Activated naive CD8-positive, alpha-beta T cell treated with anti-CD3 and anti-CD28 coated beads, Interleukin-2, amount 10 ng/mL, durations not matched to agents 7 days and 5 days (primary cell): ENCODE results near the gene MED25. TPM values are rescaled to one million over a fixed set of nuclear protein-coding genes. Genes with fewer than 3 reads are reported as not detected.

Experiments used
- ATAC-seq: fragments of 150-1000 bp; cut with Tn5 transposase; one replicate; pipeline ENCODE4 v1.10.0; 2021; ENCODE audit warnings: low read depth, moderate library complexity
- POLR2A ChIA-PET: fragments of 350-600 bp; sonication (Branson Sonifier 250); formaldehyde crosslinking; loops from one replicate; lab custom pipeline; 2021; ENCODE audit warnings: antibody characterized with exemption; lab: Charles Lee
- DNase-seq: peaks from one replicate; pipeline ENCODE4 v3.0.0; 2021
- H3K27ac Mint-ChIP-seq: one replicate; pipeline ENCODE4 v1.8.0; 2022; ENCODE audit warnings: mild to moderate bottlenecking, mixed read lengths
- H3K27me3 Mint-ChIP-seq: one replicate; pipeline ENCODE4 v1.8.0; 2022; ENCODE audit warnings: mild to moderate bottlenecking, moderate library complexity, mixed read lengths
- H3K36me3 Mint-ChIP-seq: one replicate; pipeline ENCODE4 v1.8.0; 2021; ENCODE audit warnings: mild to moderate bottlenecking, mixed read lengths
- H3K4me1 Mint-ChIP-seq: one replicate; pipeline ENCODE4 v1.8.0; 2021; ENCODE audit warnings: mixed read lengths
- H3K4me3 Mint-ChIP-seq: one replicate; pipeline ENCODE4 v1.8.0; 2022; ENCODE audit warnings: mild to moderate bottlenecking, moderate library complexity, mixed read lengths
- H3K9me3 Mint-ChIP-seq: one replicate; pipeline ENCODE4 v1.8.0; 2021; ENCODE audit warnings: mixed read lengths
- total RNA-seq, 2 experiments: library from RNA; stranded (reverse); gene quantifications; one replicate each; pipeline ENCODE4 v1.2.3, GENCODE V29; 2021

Gene MED25
- total RNA-seq, 2 experiments from 2014 or later = 60.4 to 66.3 TPM

DNA sequence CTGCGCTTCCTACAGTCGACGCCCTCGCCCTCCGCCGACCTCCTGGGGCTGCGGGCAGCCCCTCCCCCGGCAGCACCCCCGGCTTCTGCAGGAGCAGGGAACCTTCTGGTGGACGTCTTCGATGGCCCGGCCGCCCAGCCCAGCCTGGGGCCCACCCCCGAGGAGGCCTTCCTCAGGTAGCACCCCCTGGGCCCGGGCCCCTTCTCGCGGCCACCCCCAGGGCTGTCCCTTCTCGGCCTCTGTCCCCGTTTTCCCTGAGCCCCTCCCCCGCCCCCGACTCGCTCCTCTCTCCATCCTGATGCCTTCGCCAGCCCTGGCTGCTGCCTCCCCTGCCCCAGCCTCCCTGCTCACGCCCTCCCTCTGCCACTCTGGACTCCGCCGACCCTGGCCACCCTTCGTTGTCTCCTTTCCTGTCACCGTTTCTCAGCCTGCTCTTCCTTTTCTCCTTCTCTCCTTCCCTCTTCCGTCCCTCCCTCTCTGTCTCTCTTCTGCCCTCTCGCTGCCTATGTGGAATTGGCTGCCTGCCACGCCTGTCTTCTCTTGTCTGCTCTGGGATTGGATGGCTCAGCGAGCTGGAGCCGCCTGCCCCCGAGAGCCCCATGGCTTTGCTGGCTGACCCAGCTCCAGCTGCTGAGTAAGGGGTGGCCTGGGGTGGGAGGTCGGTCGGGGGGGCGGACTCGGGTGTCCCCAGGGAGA lies 16.0 kb upstream of the MED25 start:
- H3K4me1 Mint-ChIP-seq = peaks cover 5% of the 10 kb centered on the region
- H3K36me3 Mint-ChIP-seq = peaks cover 12% of the 10 kb centered on the region
- no peak for ATAC-seq
- POLR2A ChIA-PET = no interaction called here
- H3K27ac Mint-ChIP-seq = no peak overlapping the region
- H3K9me3 Mint-ChIP-seq = no peaks in the 10 kb centered on the region
- H3K4me3 Mint-ChIP-seq = no peak overlapping the region
- H3K27me3 Mint-ChIP-seq = no peaks in the 10 kb centered on the region
- no peak for DNase-seq

DNA sequence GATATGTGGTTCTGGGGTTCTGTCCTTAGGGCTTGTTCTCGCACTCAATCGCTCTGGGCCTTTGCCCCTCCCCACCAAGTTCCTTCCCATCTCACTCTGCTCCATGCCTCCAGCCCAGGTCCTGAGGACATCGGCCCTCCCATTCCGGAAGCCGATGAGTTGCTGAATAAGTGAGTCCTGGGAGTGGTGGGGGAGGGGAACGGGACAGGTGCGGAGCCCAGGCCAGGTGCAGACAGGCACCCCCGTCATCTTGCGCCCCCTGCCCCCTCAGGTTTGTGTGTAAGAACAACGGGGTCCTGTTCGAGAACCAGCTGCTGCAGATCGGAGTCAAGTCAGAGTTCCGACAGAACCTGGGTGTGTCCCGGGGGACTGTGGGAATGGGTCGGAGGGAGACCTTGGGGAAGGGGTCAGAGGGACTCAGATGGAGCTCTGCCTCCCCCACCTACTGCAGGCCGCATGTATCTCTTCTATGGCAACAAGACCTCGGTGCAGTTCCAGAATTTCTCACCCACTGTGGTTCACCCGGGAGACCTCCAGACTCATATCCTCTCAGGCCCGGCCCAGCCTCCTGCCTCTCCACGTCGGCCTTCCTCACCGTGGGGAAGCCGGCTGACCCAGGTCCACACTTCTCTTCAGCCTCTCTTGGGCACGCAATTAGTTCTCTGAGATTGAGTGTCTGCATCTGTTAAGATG lies 15.1 kb upstream of the MED25 start:
- no peak overlapping the region for H3K4me3 Mint-ChIP-seq
- H3K4me1 Mint-ChIP-seq = peaks cover 13% of the 10 kb centered on the region
- POLR2A ChIA-PET = no interaction called here
- H3K36me3 Mint-ChIP-seq = peaks cover 12% of the 10 kb centered on the region
- ATAC-seq = no peak
- DNase-seq = no peak
- no peaks in the 10 kb centered on the region for H3K27me3 Mint-ChIP-seq
- H3K27ac Mint-ChIP-seq = no peak overlapping the region
- H3K9me3 Mint-ChIP-seq = no peaks in the 10 kb centered on the region

DNA sequence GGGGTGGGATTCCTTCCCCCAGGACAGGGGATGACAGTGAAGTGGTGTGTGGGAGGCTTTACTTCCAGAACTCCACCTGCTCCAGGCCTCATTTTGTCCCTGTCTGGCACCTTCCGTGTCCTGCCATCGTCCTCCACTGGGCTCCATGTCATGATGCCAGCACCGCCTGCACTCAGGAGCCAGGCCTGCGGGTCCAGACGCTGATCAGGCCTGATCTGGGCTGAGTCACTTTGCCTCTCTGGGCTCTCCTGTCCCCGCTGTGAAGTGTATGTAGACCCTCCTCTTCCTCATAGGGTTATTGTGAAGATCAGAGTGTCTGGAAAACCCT lies 14.6 kb upstream of the MED25 start:
- POLR2A ChIA-PET = no interaction called here
- H3K4me3 Mint-ChIP-seq = no peak overlapping the region

DNA sequence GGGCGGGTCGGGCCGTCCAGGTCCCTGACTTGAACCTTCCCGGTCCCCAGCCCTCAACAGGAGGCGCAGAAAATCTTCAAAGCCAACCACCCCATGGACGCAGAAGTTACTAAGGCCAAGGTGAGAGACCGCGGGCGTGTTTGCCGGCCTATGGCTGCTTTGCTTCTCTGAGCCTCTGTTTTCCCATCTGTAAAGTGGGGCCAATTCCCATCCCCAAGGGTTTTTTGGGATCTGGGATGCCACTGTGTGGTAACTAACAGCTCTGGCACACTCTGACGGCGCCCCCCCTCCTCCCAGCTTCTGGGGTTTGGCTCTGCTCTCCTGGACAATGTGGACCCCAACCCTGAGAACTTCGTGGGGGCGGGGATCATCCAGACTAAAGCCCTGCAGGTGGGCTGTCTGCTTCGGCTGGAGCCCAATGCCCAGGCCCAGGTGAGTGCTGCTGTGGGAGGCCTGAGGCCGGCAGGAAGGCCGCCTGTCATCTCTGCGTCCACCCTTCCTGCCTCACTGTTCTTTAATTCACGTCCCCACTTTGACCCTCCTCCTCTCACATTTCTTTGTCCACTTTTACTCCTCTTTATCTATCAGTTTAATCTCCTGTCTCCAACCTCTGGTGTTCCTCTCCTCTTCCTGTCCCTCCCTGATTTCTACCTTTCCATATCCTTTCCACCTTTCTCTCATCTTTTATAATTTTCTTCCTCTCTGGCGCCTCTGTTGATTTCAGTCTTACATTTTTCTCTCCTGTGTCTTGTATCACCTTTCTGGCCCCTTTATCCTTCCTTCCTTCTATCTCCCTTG lies 12.1 kb upstream of the MED25 start:
- Mint-ChIP-seq H3K4me3 (no peak overlapping the region), H3K36me3 (peaks cover 14% of the 10 kb centered on the region), H3K4me1 (peaks cover 22% of the 10 kb centered on the region), H3K9me3 (no peaks in the 10 kb centered on the region), H3K27ac (peak overlapping the region; percentile 53), H3K27me3 (no peaks in the 10 kb centered on the region)
- ATAC-seq (no peak), DNase-seq (no peak)
- POLR2A ChIA-PET = no interaction called here

More for the DNA sequence above, 14.6 kb upstream of the MED25 start:
- DNase-seq (no peak), ATAC-seq (no peak)
- Mint-ChIP-seq H3K27me3 (no peaks in the 10 kb centered on the region), H3K27ac (no peak overlapping the region), H3K36me3 (peaks cover 12% of the 10 kb centered on the region), H3K9me3 (no peaks in the 10 kb centered on the region), H3K4me1 (peaks cover 13% of the 10 kb centered on the region)

DNA sequence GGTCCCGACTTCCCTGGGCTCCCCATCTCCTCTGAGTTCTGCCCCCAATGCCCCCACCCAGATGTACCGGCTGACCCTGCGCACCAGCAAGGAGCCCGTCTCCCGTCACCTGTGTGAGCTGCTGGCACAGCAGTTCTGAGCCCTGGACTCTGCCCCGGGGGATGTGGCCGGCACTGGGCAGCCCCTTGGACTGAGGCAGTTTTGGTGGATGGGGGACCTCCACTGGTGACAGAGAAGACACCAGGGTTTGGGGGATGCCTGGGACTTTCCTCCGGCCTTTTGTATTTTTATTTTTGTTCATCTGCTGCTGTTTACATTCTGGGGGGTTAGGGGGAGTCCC lies 11.5 kb upstream of the MED25 start:
- H3K4me3 Mint-ChIP-seq = no peak overlapping the region

DNA sequence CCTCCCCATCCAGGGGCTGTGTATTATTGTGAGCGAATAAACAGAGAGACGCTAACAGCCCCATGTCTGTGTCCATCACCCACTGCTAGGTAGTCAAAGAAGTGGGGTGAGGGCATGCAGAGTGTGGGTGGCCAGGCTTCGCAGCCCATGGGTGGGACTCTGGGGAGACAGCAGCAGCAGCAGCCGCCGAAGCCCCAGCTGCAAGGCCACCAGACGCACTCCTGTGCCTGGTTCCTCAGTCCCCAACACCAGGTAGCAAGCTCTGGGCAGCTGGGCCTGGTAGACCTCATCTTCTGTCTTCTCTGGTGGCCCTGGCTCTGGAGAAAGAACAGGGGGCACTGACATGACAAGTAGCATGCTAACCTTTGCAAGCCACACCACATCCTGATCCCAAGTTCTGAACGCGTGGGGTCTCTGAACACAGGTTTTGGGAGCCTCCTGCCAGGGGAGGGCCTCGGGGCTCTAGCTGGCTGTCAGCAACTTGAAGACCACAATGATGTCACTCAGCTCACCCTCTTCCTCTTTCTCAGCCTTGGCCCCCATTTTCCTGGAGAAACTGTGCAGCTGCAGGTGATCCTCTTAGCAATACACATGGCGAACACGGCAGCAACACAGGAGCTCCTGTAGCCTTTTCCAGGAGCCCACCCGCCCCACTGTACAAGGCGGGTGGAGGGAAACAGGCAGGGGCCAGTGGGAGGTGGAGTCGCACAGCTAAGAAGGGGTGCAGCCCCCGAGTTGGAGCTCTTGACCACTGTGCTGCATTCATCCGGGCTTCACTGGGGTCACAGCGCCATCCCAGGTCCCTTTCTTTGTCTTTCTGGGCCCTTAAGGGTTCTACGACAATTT lies 10.8 kb upstream of the MED25 start:
- peak overlapping the region; percentile 58 for H3K4me3 Mint-ChIP-seq
- H3K27me3 Mint-ChIP-seq = no peaks in the 10 kb centered on the region
- POLR2A ChIA-PET = interaction anchor here (1.0 to 1.2 kb wide), 3 partner anchors 11 to 123 kb away, joined by 3 to 4 read pairs (median 3); partner anchors contain the start of genes AP2A1 and MED25
- H3K9me3 Mint-ChIP-seq = no peaks in the 10 kb centered on the region
- peaks cover 13% of the 10 kb centered on the region for H3K36me3 Mint-ChIP-seq
- DNase-seq = peak; percentile 53
- peak; percentile 41 for ATAC-seq
- H3K27ac Mint-ChIP-seq = peak overlapping the region; percentile 95
- H3K4me1 Mint-ChIP-seq = peaks cover 22% of the 10 kb centered on the region

More for the DNA sequence above, 11.5 kb upstream of the MED25 start:
- DNase-seq (no peak), ATAC-seq (no peak)
- POLR2A ChIA-PET = interaction anchor here (1.2 kb wide), 2 partner anchors 40 to 124 kb away, joined by 3 read pairs; partner anchors contain the start of gene AP2A1
- Mint-ChIP-seq H3K36me3 (peaks cover 14% of the 10 kb centered on the region), H3K27me3 (no peaks in the 10 kb centered on the region), H3K4me1 (peaks cover 22% of the 10 kb centered on the region), H3K9me3 (no peaks in the 10 kb centered on the region), H3K27ac (peak overlapping the region; percentile 53)

DNA sequence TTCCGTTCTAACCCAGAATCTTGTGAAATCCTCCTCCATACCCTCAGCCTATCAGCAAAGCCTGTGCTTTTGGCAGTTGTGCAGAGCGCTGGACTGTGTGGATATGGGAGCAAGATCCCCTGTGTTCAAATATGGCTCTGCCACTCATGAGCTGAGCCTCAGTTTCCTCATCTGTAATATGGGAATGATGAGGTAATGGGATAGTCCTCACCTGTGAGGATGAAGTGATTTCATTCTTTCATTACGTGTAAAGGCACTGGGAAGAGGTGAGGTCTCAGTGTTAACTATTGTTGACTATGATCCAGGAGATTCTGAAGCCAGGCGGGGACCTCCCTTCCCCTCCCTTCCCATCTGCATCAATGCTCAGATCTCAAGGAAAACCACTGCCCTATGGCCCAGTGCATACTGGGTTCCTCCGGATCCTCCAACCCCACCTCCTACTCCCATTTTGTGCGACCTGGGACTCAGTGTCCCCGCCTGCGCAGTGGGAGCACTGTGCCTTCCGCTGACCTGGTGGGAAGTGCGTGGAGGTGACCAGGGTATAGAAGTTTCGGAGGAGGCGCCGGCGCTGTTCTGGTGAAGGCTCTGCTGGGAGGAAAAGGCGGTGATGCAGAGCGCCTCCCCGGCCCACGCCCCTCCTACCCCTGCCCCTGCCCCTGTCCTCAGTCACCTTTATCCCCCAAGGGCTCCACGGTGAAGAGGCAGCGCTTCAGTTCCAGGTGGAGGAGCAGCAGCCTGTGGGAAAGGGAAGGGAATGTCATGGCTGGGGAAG lies 10.0 kb upstream of the MED25 start:
- Mint-ChIP-seq H3K4me3 (peak overlapping the region; percentile 83), H3K4me1 (peaks cover 27% of the 10 kb centered on the region), H3K27ac (peak overlapping the region; percentile 95), H3K27me3 (no peaks in the 10 kb centered on the region), H3K9me3 (no peaks in the 10 kb centered on the region), H3K36me3 (peaks cover 12% of the 10 kb centered on the region)
- ATAC-seq (no peak), DNase-seq (no peak)
- POLR2A ChIA-PET = interaction anchor here (1.0 to 1.6 kb wide), 4 partner anchors 10 to 122 kb away, joined by 3 to 4 read pairs (median 4); partner anchors contain the start of genes AP2A1 and MED25

DNA sequence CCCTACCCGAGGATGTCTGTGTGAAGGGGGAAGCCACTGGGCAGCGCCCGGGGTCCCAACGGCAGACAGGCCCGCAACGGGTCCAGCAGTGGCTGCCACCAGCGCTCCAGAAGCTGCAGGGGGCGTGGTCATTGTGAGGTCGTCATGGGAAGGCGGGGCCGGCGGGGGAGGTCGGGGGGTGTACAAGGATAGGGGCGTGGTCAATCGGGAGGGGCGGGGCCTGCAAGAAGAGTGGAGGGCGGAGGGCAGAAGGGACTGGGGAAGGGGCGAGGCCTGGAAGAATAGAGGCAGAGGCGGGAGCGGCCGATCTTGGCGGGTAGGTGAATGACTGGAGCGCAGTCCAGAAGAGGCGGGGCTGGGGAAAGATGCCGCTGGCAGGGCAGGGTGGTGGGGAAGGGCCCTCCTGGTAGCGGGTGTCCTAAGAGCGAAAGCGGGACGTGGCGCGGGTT lies 9.4 kb upstream of the MED25 start:
- Mint-ChIP-seq H3K27ac (peak overlapping the region; percentile 82), H3K36me3 (peaks cover 6% of the 10 kb centered on the region), H3K9me3 (no peaks in the 10 kb centered on the region), H3K4me1 (peaks cover 31% of the 10 kb centered on the region), H3K27me3 (no peaks in the 10 kb centered on the region), H3K4me3 (peak overlapping the region; percentile 83)
- DNase-seq (peak; percentile 86), ATAC-seq (peak; percentile 6)
- POLR2A ChIA-PET = interaction anchor here (0.6 to 1.6 kb wide), 2 partner anchors 9 to 10 kb away, joined by 3 to 4 read pairs; partner anchors contain the start of gene MED25

DNA sequence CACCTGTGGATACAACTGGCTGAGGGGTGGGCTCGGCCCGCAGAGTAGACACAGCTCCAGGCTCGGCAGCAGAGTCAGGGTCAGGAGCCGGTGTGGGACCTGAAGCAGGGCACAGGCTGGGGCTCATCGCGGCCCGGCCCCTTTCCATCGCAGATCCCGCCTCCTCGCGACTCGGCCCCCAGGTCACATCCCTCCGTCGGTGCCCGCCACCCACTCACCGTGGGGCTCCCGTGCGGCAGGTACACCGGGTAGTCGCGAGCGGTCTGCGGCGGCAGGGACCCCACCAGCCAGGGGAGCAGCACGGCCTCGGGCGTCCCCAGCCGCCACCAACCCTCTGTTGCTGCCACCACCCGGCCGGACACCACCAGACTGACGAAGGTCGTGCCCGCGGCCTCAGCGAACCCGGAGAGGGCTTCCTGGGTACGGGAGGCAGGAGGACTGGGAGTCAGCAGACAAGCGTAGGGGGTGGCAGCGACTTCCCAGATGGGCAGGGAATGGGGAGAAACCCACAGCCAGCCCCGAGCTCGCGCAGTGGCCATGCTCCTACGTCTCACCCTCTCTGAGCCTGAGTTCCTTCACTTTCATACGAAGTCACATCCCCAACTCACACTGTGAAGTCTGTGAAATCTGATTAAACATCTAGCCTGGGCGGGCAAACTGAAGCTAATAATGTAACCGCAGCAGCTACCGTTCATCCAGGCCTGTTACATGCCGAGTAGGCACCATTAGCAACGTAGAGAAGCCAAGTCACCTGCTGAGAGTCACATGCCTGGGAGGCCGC lies 8.7 kb upstream of the MED25 start:
- no peaks in the 10 kb centered on the region for H3K27me3 Mint-ChIP-seq
- peaks cover 34% of the 10 kb centered on the region for H3K4me1 Mint-ChIP-seq
- ATAC-seq (peak; percentile 12), DNase-seq (peak; percentile 68)
- H3K4me3 Mint-ChIP-seq = peak overlapping the region; percentile 83
- POLR2A ChIA-PET = interaction anchor here (0.5 to 1.6 kb wide), 4 partner anchors 9 to 43 kb away, joined by 3 to 4 read pairs (median 4); partner anchors contain the start of gene MED25
- peak overlapping the region; percentile 82 for H3K27ac Mint-ChIP-seq
- peaks cover 6% of the 10 kb centered on the region for H3K36me3 Mint-ChIP-seq
- H3K9me3 Mint-ChIP-seq = no peaks in the 10 kb centered on the region

DNA sequence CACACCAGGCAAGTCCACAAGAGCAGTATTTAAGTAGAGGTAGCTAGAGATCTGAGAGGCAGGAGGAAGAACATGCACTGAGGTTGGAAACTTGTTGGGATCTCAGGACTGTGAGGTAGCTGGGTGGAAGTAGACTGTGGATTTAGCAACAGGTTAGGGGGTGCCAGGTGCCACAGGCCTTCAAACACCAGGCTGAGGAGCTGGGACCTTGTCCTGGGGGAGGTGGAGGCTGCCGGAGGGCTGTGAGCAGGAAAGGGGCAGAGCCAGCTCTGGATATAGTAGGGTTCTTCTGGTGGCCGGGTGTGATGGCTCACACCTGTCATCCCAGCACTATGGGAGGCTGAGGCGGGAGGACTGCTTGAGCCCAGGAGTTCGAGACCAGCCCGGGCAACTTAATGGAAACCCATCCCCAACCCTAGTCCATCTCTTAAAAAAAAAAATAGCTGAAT lies 8.1 kb upstream of the MED25 start:
- ATAC-seq = no peak
- Mint-ChIP-seq H3K4me1 (peaks cover 36% of the 10 kb centered on the region), H3K9me3 (no peaks in the 10 kb centered on the region), H3K4me3 (peak overlapping the region; percentile 83), H3K27me3 (no peaks in the 10 kb centered on the region), H3K27ac (peak overlapping the region; percentile 36), H3K36me3 (peaks cover 6% of the 10 kb centered on the region)
- DNase-seq = no peak
- POLR2A ChIA-PET = interaction anchor here (1.1 kb wide), 1 partner anchor 44 kb away, joined by 4 read pairs; no protein-coding TSS in a partner anchor

DNA sequence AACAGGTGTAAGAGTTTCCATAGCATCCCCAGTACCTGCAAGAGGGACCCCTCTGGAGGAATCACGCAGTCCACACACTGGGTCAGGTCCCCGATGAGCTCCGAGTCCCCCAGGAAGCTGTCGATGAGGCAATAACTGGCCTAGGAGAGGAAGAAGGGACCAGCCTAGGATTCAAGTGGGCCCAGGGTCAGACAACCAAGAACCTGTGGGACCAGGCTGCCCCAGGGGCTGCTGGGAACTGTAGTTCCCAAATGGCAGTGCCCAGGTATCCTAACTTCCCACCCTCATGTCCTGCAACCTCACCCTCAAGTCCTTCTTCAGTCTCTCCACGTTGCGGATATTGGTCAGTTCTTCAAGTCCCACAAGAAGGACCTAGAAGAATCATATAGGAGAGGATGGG lies 6.8 kb upstream of the MED25 start:
- Mint-ChIP-seq H3K4me3 (no peak overlapping the region), H3K27ac (no peak overlapping the region), H3K4me1 (peaks cover 32% of the 10 kb centered on the region), H3K9me3 (no peaks in the 10 kb centered on the region), H3K27me3 (no peaks in the 10 kb centered on the region), H3K36me3 (peaks cover 2% of the 10 kb centered on the region)
- no peak for ATAC-seq
- DNase-seq = no peak
- POLR2A ChIA-PET = interaction anchor here (0.7 to 0.8 kb wide), 3 partner anchors 64 to 1642 kb away, joined by 3 read pairs; no protein-coding TSS in a partner anchor
